ENCODE measurements around the gene KCNG3. TPM values are rescaled to one million over a fixed set of nuclear protein-coding genes. Genes with fewer than 3 reads are reported as not detected.

KCNG3 gene
- total and polyA plus RNA-seq, 2 of the 13 experiments (the other 11 are each of a cell fraction or from before 2014, with no cell fraction given): 2.8 to 4.8 TPM

DNA sequence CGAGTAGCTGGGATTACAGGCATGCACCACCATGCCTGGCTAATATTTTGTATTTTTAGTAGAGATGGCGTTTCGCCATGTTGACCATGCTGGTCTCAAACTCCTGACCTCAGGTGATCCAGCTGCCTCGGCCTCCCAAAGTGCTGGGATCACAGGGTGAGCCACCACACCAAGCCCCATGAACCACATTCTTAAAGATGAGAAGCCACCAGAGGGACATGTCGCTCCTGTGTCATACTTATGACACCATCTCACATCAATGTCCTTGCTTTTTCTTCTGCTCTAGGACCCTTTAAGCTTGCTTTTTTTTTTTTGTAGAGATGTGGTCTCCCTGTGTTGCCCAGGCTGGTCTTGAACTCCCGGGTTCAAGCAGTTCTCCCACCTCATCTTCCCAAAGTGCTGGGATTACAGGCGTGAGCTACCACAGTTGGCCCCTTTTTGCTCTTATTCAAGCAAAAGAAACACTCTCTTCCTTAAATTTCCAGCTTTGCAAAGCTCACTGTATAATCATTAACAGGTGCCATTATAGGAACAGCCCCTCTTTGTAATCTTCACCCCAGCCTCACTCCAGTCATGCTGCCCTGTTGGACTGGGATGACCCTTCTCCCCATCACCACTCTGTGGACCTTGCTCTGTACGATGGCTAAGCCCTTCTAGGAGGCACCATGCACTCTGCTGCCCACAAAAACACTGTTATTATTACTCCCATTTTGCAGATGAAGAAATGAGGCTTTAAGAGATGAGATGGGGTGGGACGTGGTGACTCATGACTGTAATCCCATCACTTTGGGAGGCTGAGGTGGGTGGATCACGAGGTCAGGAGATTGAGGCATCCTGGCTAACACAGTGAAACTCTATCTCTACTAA, 10.8 kb upstream of the KCNG3 start (continued):
- TF ChIP-seq NR2F6 (IDR thresholded peaks at IDR 0.05): peak; percentile 61; the same call in 1 of the 2 replicates
- peak; percentile 85 for TF ChIP-seq NR2F6 (CRISPR knock-in tag; IDR thresholded peaks at IDR 0.05)
- TF ChIP-seq ZNF580 (CRISPR knock-in tag; IDR thresholded peaks at IDR 0.05; ENCODE audit: borderline replicate concordance, low read depth): peak; percentile 69; the same call in 1 of the 2 replicates
- no peak for TF ChIP-seq RFX1 (IDR thresholded peaks at IDR 0.05)
- no peak for TF ChIP-seq CBX2 (IDR thresholded peaks at IDR 0.05; ENCODE audit: low read depth, low read length)
- no peak for TF ChIP-seq CBX2 (CRISPR knock-in tag; IDR thresholded peaks at IDR 0.05; ENCODE audit: low read depth)
- TF ChIP-seq ZSCAN9 (CRISPR knock-in tag; IDR thresholded peaks at IDR 0.05; ENCODE audit: borderline replicate concordance): peak; percentile 22; the same call in 1 of the 2 replicates
- TF ChIP-seq PRPF4 (IDR thresholded peaks at IDR 0.05; ENCODE audit: low read depth, low read length, poor library complexity, severe bottlenecking): no peak
- no peak for TF ChIP-seq ZNF503 (CRISPR knock-in tag; IDR thresholded peaks at IDR 0.05)
- TF ChIP-seq ZNF317 (CRISPR knock-in tag; IDR thresholded peaks at IDR 0.05): no peak; the same call in 1 of the 2 replicates
- peak; percentile 44; the same call in 1 of the 2 replicates for TF ChIP-seq ELF1 (CRISPR knock-in tag; IDR thresholded peaks at IDR 0.05)
- TF ChIP-seq RAD21 (CRISPR knock-in tag; IDR thresholded peaks at IDR 0.05): peak; percentile 7; the same call in 1 of the 2 replicates
- peak; percentile 42; the same call in 1 of the 2 replicates for TF ChIP-seq ZNF460 (CRISPR knock-in tag; IDR thresholded peaks at IDR 0.05; ENCODE audit: borderline replicate concordance)
- 0 out of 2 replicates have a peak, but pooled peaks have one; percentile 41 for TF ChIP-seq ZNF264 (CRISPR knock-in tag; IDR thresholded peaks at IDR 0.05)
- TF ChIP-seq SKIL (CRISPR knock-in tag; IDR thresholded peaks at IDR 0.05; ENCODE audit: borderline replicate concordance): no peak
- TF ChIP-seq ZNF615 (CRISPR knock-in tag; IDR thresholded peaks at IDR 0.05; ENCODE audit: borderline replicate concordance): 0 out of 2 replicates have a peak, but pooled peaks have one; percentile 24
- no peak for TF ChIP-seq ZNF773 (CRISPR knock-in tag; IDR thresholded peaks at IDR 0.05; ENCODE audit: borderline replicate concordance)
- TF ChIP-seq YY1 (IDR thresholded peaks at IDR 0.05; ENCODE audit: insufficient read depth, insufficient replicate concordance, low read depth, low read length): no peak
- peak; percentile 28; the same call in 1 of the 2 replicates for TF ChIP-seq FOXK1 (CRISPR knock-in tag; IDR thresholded peaks at IDR 0.05; ENCODE audit: borderline replicate concordance, low read depth)
- peak; percentile 63; the same call in 1 of the 2 replicates for TF ChIP-seq SIX1 (CRISPR knock-in tag; IDR thresholded peaks at IDR 0.05; ENCODE audit: borderline replicate concordance)
- TF ChIP-seq PAWR (CRISPR knock-in tag; IDR thresholded peaks at IDR 0.05; ENCODE audit: borderline replicate concordance): 0 out of 2 replicates have a peak, but pooled peaks have one; percentile 52
- no peak for TF ChIP-seq ZNF670 (CRISPR knock-in tag; IDR thresholded peaks at IDR 0.05; ENCODE audit: borderline replicate concordance)
- peak; percentile 64 for TF ChIP-seq DRAP1 (CRISPR knock-in tag; IDR thresholded peaks at IDR 0.05)
